H1 (cell line): ENCODE measurements around the gene AOPEP. TPM values are rescaled to one million over a fixed set of nuclear protein-coding genes. Genes with fewer than 3 reads are reported as not detected.

Experiments used
- CTCF ChIA-PET: fragments of 300-600 bp; sonication (Branson Sonifier 250); formaldehyde crosslinking; loops from one replicate; lab custom pipeline; 2021; ENCODE audit not compliant: partially characterized antibody; lab: Charles Lee
- POLR2A ChIA-PET: fragments of 300-600 bp; sonication (Branson Sonifier 250); formaldehyde crosslinking; loops from one replicate; lab custom pipeline; 2021; ENCODE audit warnings: inconsistent platforms; ENCODE audit not compliant: partially characterized antibody; lab: Charles Lee
- DNase-seq, 2 experiments: peaks; one replicate each; pipeline versions ENCODE4 v3.0.0 to v3.0.0-alpha.2; 2010 to 2022; ENCODE audit warnings: low spot score in 2 of 2, low read depth in 1 of 2, mixed read lengths in 1 of 2
- FAIRE-seq: peaks from 2 replicates; lab custom pipeline; 2011; peaks lifted over from hg19 to GRCh38; lab: Jason Lieb, UNC
- H2AFZ ChIP-seq: 2 replicates; pipeline ENCODE4 v1.8.1; 2012; ENCODE audit warnings: low read length, inconsistent platforms
- H2AK5ac ChIP-seq: 2 replicates; pipeline ENCODE4 v1.6.1; 2013; ENCODE audit warnings: low read depth, low read length
- H2BK120ac ChIP-seq: replicated peaks from 2 replicates; pipeline ENCODE3; 2013; ENCODE audit warnings: low read depth, low read length, inconsistent platforms
- H2BK12ac ChIP-seq: 2 replicates; pipeline ENCODE4 v1.6.1; 2013; ENCODE audit warnings: low read depth, low read length
- H2BK15ac ChIP-seq: 2 replicates; pipeline ENCODE4 v1.6.1; 2013; ENCODE audit warnings: low read length
- H2BK20ac ChIP-seq: 2 replicates; pipeline ENCODE4 v1.6.1; 2013; ENCODE audit warnings: low read length
- H2BK5ac ChIP-seq: 2 replicates; pipeline ENCODE4 v1.6.1; 2013; ENCODE audit warnings: low read depth, low read length
- H3K14ac ChIP-seq: 2 replicates; pipeline ENCODE4 v1.6.1; 2013; ENCODE audit warnings: inconsistent platforms; ENCODE audit not compliant: insufficient read length
- H3K18ac ChIP-seq: 2 replicates; pipeline ENCODE4 v1.6.1; 2013; ENCODE audit warnings: low read length; ENCODE audit errors: extremely low read depth
- H3K23ac ChIP-seq: 2 replicates; pipeline ENCODE4 v1.6.1; 2013; ENCODE audit warnings: inconsistent platforms; ENCODE audit not compliant: insufficient read length
- H3K23me2 ChIP-seq: 2 replicates; pipeline ENCODE4 v1.6.1; 2013; ENCODE audit warnings: low read depth, low read length
- H3K27ac ChIP-seq: 2 replicates; pipeline ENCODE4 v1.6.1; 2011; ENCODE audit warnings: low read depth, low read length, inconsistent platforms
- H3K27me3 ChIP-seq, 4 experiments: replicated peaks in 1 of 4; 1 replicate in 1 of 4; 2 replicates in 3 of 4; pipeline versions ENCODE4 v1.6.1 to v1.8.1; 2011 to 2013; ENCODE audit warnings: low read length in 3 of 4, mild to moderate bottlenecking in 3 of 4, inconsistent platforms in 2 of 4, mixed read lengths in 2 of 4, moderate library complexity in 1 of 4; ENCODE audit not compliant: control insufficient read depth in 3 of 4, insufficient read depth in 3 of 4; ENCODE audit errors: extremely low read depth in 1 of 4
- H3K36me3 ChIP-seq, 4 experiments: 2 replicates each; pipeline versions ENCODE4 v1.6.1 to v1.8.1; 2011 to 2013; ENCODE audit warnings: mild to moderate bottlenecking in 4 of 4, low read length in 3 of 4, moderate library complexity in 2 of 4, control low read depth in 1 of 4, inconsistent platforms in 1 of 4; ENCODE audit not compliant: insufficient read depth in 4 of 4, control insufficient read depth in 2 of 4
- H3K4ac ChIP-seq: replicated peaks from 2 replicates; pipeline ENCODE3; 2013; ENCODE audit warnings: low read length, low read depth, mixed read lengths, inconsistent platforms; ENCODE audit not compliant: insufficient read length
- H3K4me1 ChIP-seq, 4 experiments: replicated peaks in 1 of 4; 1 replicate in 1 of 4; 2 replicates in 3 of 4; pipeline versions ENCODE4 v1.6.1 to v1.8.1; 2011 to 2013; ENCODE audit warnings: low read length in 3 of 4, inconsistent platforms in 2 of 4, mixed read lengths in 1 of 4; ENCODE audit not compliant: insufficient read depth in 4 of 4, control insufficient read depth in 3 of 4
- H3K4me2 ChIP-seq, 2 experiments: 2 replicates each; pipeline versions ENCODE4 v1.6.1 to v1.8.1; 2011 to 2013; ENCODE audit warnings: low read depth in 2 of 2, low read length in 2 of 2, control low read depth in 1 of 2, inconsistent platforms in 1 of 2, mild to moderate bottlenecking in 1 of 2; ENCODE audit not compliant: insufficient read depth in 1 of 2
- H3K4me3 ChIP-seq, 4 experiments: fragments of 200-600, 300-600 bp in 1 of 4; sonication (generic), shearing (Covaris generic), sonication (Bioruptor Twin) in 1 of 4; 2 replicates each; pipeline versions ENCODE4 v1.5.1 to v1.8.1; 2011 to 2016; ENCODE audit warnings: low read length in 4 of 4, low read depth in 3 of 4, control low read depth in 2 of 4, inconsistent platforms in 2 of 4, mild to moderate bottlenecking in 2 of 4, mixed read lengths in 1 of 4, moderate library complexity in 1 of 4; ENCODE audit not compliant: insufficient read depth in 2 of 4; ENCODE audit errors: extremely low read depth in 1 of 4
- H3K56ac ChIP-seq: replicated peaks from 2 replicates; pipeline ENCODE3; 2013; ENCODE audit warnings: low read depth, mild to moderate bottlenecking, mixed read lengths, low read length, inconsistent platforms; ENCODE audit not compliant: insufficient read length
- H3K79me1 ChIP-seq: 2 replicates; pipeline ENCODE4 v1.6.1; 2013; ENCODE audit warnings: low read depth, low read length, control low read depth
- H3K79me2 ChIP-seq, 2 experiments: 2 replicates each; pipeline versions ENCODE4 v1.6.1 to v1.8.1; 2012 to 2013; ENCODE audit warnings: low read length in 2 of 2, mild to moderate bottlenecking in 2 of 2, inconsistent platforms in 1 of 2; ENCODE audit not compliant: insufficient read depth in 2 of 2, control insufficient read depth in 1 of 2
- H3K9ac ChIP-seq, 4 experiments: replicated peaks in 1 of 4; 1 replicate in 1 of 4; 2 replicates in 3 of 4; pipeline versions ENCODE4 v1.6.1 to v1.8.1; 2011 to 2013; ENCODE audit warnings: low read depth in 3 of 4, low read length in 3 of 4, control low read depth in 2 of 4, mild to moderate bottlenecking in 2 of 4, moderate library complexity in 2 of 4, inconsistent platforms in 1 of 4; ENCODE audit errors: extremely low read depth in 1 of 4
- H3K9me3 ChIP-seq, 2 experiments: 2 replicates each; pipeline versions ENCODE4 v1.6.1 to v1.8.1; 2012 to 2013; ENCODE audit warnings: mild to moderate bottlenecking in 2 of 2, moderate library complexity in 2 of 2, control low read depth in 1 of 2, inconsistent platforms in 1 of 2, low read depth in 1 of 2, low read length in 1 of 2, mixed read lengths in 1 of 2; ENCODE audit not compliant: insufficient read depth in 2 of 2
- H4K20me1 ChIP-seq, 2 experiments: replicated peaks in 1 of 2; 2 replicates each; pipeline versions ENCODE3 to v1.8.1; 2011 to 2013; ENCODE audit warnings: inconsistent platforms in 2 of 2, low read length in 2 of 2, mild to moderate bottlenecking in 1 of 2; ENCODE audit not compliant: insufficient read depth in 2 of 2, control insufficient read depth in 1 of 2
- H4K5ac ChIP-seq: 2 replicates; pipeline ENCODE4 v1.6.1; 2013; ENCODE audit warnings: low read length, low read depth, mixed read lengths, inconsistent platforms; ENCODE audit not compliant: insufficient read length
- H4K8ac ChIP-seq: 2 replicates; pipeline ENCODE4 v1.8.0; 2013; ENCODE audit warnings: mild to moderate bottlenecking, moderate library complexity, low read length, inconsistent platforms; ENCODE audit not compliant: insufficient read depth; ENCODE audit errors: extremely low read depth
- H4K91ac ChIP-seq: replicated peaks from 2 replicates; pipeline ENCODE3; 2013; ENCODE audit warnings: low read length, mixed read lengths, inconsistent platforms; ENCODE audit not compliant: insufficient read length
- ASH2L ChIP-seq: fragments of 200-600, 300-600 bp; sonication (generic); IDR thresholded peaks from one replicate; pipeline ENCODE4 v1.7.1; 2017; ENCODE audit warnings: low read length
- WGBS, 2 experiments: shearing (Covaris generic) in 1 of 2; methylation state at CpG; one replicate each; pipeline versions ENCODE4 v1.1.6 to v1.1.7; 2013 to 2015; ENCODE audit warnings: low lambda C conversion rate in 2 of 2, mixed read lengths in 2 of 2, inconsistent platforms in 1 of 2, low coverage in 1 of 2, missing lambda C conversion rate in 1 of 2; ENCODE audit not compliant: insufficient replicate concordance in 2 of 2, insufficient coverage in 1 of 2, insufficient read length in 1 of 2; ENCODE audit errors: extremely low coverage in 1 of 2, missing lambda C conversion rate in 1 of 2; 5-methylcytosine and 5-hydroxymethylcytosine counted together
- polyA plus RNA-seq, 7 experiments: library from polyadenylated mRNA; depleted of rRNA in 3 of 7; stranded (reverse) in 5 of 7; unstranded in 2 of 7; fragments of >200 nt in 5 of 7; fragments of 200-250 nt in 2 of 7; gene quantifications; 1 replicate in 5 of 7; 2 replicates in 1 of 7; 4 replicates in 1 of 7; pipeline versions ENCODE4 v1.2.1 to v1.2.3, GENCODE V29; 2011 to 2013; ENCODE audit warnings: missing spikeins in 2 of 7, mixed read lengths in 2 of 7
- total RNA-seq: library from RNA; stranded (reverse); fragmentation: NEBNext Ultra II Directional; extraction: Animal tissue kit (Norgen Biotek cat#: 25700); gene quantifications from 2 replicates; pipeline ENCODE4 v1.2.1, GENCODE V29; 2021

AOPEP gene
- total and polyA plus RNA-seq, 2 of the 8 experiments (the other 6 are each of a cell fraction or from before 2014, with no cell fraction given): 6.1 to 14.3 TPM

DNA sequence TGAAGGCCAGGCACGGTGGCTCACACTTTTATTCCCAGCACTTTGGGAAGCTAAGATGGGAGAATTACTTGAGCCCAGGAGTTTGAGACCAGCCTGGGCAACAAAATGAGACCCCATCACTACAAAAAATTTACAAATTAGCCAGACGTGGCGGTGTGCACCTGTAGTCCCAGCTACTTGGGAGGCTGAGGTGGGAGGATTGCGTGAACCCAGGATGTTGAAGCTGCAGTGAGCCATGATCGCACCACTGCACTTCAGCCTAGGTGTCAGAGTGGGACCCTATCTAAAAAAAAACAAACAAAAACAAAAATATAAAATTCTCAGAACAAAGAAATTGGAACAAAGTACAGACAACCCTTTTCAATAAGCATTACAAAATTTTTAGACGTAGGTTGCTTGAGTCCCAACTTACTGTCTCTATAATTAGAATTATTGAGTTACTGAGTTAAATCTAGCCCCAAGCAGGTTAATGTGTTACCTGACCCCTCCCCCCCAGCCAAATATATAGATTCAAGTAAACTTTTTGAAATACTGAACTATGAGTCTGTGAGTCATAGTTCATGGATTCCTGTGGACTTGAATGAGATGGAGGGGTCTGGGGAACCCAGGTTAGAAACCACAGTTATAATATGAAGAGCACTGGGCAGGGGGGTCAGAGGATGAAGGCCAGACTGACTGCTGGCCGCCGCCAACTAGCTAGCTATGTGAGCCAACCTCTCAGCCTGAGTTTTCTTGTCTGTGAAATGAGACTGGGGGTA lies 173.1 kb downstream of the AOPEP start:
- FAIRE-seq: no peak
- CTCF ChIA-PET: no interaction called here

More for the DNA sequence above, 173.1 kb downstream of the AOPEP start:
- Histone ChIP-seq H3K27ac (no peak overlapping the region), H3K14ac (no peak overlapping the region), H3K4me3 (no peak overlapping the region), H4K91ac (no peak overlapping the region), H4K20me1 (no peaks in the 10 kb centered on the region), H3K56ac (no peak overlapping the region), H3K79me2 (no peaks in the 10 kb centered on the region), H3K27me3 (no peaks in the 10 kb centered on the region), H3K36me3 (no peaks in the 10 kb centered on the region), H3K4ac (no peak overlapping the region), H2BK20ac (no peak overlapping the region), H3K79me1 (no peaks in the 10 kb centered on the region), H2BK120ac (no peak overlapping the region), H4K5ac (no peak overlapping the region), H3K9me3 (no peaks in the 10 kb centered on the region), H3K4me2 (no peak overlapping the region), H2AK5ac (no peak overlapping the region), H3K4me1 (peaks cover 0 to 3% (median 2%) of the 10 kb centered on the region in 4 experiments; a peak in 4 of 7 replicates), H3K9ac (no peak overlapping the region), H3K18ac (no peak overlapping the region), H3K23ac (no peak overlapping the region), H2BK12ac (no peak overlapping the region), H2AFZ (no peak overlapping the region), H4K8ac (no peak overlapping the region), H2BK5ac (no peak overlapping the region), H3K23me2 (no peaks in the 10 kb centered on the region), H2BK15ac (no peak overlapping the region)
- no peak for DNase-seq
- 95% methylated on average over 8 of the region's 8 CpGs; no CpG with 5 or more reads in 1 of the 2 experiments for WGBS, 2 experiments
- POLR2A ChIA-PET: no interaction called here
- TF ChIP-seq ASH2L: no peak
